Measurements from ENCODE around the gene ZNHIT2. TPM values are rescaled to one million over a fixed set of nuclear protein-coding genes. Genes with fewer than 3 reads are reported as not detected.

ZNHIT2 gene
- total and polyA plus RNA-seq, 2 of the 13 experiments (the other 11 are each of a cell fraction or from before 2014, with no cell fraction given), result 1.1 to 6.5 TPM

DNA sequence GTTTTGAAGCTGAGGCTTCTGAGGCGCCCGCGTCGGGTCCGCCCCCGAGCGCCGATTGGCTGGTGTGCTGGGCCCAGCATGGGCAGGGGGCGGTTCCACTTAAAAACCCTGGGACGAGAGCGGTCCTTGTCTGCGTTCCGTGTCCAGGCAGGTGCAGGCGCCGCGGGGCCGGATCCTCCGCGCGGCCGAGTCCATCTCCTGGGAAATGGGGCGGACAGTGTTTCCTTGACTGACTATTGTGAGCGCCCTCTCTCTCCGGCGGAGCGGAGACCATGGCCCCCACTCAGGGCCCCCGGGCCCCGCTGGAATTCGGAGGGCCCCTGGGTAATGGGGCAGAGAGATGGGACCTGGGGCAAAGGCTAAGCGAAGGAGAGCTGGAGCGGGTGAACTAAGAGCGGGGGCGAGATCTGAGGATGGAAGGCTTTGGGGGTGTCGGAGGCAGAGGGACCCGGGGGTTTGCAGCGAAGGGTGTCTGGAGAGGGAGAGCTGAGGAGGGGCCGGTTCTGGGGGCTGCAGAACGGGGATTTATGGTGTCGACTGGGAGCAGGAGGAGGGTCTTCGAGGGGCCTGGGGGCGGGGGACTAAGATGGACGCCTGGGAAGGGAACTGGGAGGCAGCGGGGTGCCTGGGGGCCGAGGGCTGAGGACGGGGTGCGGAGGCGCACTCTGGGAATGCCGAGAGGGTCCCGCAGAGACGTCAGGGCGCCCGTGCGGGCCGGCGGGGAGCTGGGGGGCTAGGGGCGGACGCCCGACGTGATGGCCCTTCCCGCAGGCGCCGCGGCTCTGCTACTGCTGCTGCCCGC is 5.6 kb downstream of the ZNHIT2 start, which contains the start of gene TM7SF2 (continued):
- TF ChIP-seq TRIM24 (CRISPR knock-in tag; IDR thresholded peaks at IDR 0.05), result no peak
- peak; percentile 47; the same call in 1 of the 2 replicates for TF ChIP-seq ZNF772 (CRISPR knock-in tag; IDR thresholded peaks at IDR 0.05)
- TF ChIP-seq ZMAT5 (CRISPR knock-in tag; IDR thresholded peaks at IDR 0.05; ENCODE audit: borderline replicate concordance, low read depth), result no peak
- no peak for TF ChIP-seq LBX2 (CRISPR knock-in tag; IDR thresholded peaks at IDR 0.05; ENCODE audit: borderline replicate concordance)
- TF ChIP-seq, protein P1, sequence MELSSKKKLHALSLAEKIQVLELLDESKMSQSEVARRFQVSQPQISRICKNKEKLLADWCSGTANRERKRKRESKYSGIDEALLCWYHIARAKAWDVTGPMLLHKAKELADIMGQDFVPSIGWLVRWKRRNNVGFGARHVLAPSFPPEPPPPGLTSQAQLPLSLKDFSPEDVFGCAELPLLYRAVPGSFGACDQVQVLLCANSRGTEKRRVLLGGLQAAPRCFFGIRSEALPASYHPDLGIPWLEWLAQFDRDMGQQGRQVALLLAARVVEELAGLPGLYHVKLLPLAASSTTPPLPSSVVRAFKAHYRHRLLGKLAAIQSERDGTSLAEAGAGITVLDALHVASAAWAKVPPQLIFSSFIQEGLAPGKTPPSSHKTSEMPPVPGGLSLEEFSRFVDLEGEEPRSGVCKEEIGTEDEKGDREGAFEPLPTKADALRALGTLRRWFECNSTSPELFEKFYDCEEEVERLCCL (CRISPR knock-in tag; IDR thresholded peaks at IDR 0.05; ENCODE audit: borderline replicate concordance), result no peak
- no peak for TF ChIP-seq MNT (IDR thresholded peaks at IDR 0.05)
- TF ChIP-seq ATF2 (CRISPR knock-in tag; IDR thresholded peaks at IDR 0.05), result no peak
- TF ChIP-seq ZNF232 (CRISPR knock-in tag; IDR thresholded peaks at IDR 0.05; ENCODE audit: borderline replicate concordance), result no peak
- no peak for TF ChIP-seq ZSCAN21 (CRISPR knock-in tag; IDR thresholded peaks at IDR 0.05; ENCODE audit: borderline replicate concordance)
- peak; percentile 29; the same call in 1 of the 2 replicates for TF ChIP-seq ZNF235 (CRISPR knock-in tag; IDR thresholded peaks at IDR 0.05; ENCODE audit: borderline replicate concordance)
- TF ChIP-seq, protein P2, sequence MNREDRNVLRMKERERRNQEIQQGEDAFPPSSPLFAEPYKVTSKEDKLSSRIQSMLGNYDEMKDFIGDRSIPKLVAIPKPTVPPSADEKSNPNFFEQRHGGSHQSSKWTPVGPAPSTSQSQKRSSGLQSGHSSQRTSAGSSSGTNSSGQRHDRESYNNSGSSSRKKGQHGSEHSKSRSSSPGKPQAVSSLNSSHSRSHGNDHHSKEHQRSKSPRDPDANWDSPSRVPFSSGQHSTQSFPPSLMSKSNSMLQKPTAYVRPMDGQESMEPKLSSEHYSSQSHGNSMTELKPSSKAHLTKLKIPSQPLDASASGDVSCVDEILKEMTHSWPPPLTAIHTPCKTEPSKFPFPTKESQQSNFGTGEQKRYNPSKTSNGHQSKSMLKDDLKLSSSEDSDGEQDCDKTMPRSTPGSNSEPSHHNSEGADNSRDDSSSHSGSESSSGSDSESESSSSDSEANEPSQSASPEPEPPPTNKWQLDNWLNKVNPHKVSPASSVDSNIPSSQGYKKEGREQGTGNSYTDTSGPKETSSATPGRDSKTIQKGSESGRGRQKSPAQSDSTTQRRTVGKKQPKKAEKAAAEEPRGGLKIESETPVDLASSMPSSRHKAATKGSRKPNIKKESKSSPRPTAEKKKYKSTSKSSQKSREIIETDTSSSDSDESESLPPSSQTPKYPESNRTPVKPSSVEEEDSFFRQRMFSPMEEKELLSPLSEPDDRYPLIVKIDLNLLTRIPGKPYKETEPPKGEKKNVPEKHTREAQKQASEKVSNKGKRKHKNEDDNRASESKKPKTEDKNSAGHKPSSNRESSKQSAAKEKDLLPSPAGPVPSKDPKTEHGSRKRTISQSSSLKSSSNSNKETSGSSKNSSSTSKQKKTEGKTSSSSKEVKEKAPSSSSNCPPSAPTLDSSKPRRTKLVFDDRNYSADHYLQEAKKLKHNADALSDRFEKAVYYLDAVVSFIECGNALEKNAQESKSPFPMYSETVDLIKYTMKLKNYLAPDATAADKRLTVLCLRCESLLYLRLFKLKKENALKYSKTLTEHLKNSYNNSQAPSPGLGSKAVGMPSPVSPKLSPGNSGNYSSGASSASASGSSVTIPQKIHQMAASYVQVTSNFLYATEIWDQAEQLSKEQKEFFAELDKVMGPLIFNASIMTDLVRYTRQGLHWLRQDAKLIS (CRISPR knock-in tag; IDR thresholded peaks at IDR 0.05), result no peak
- TF ChIP-seq SIX1 (CRISPR knock-in tag; IDR thresholded peaks at IDR 0.05; ENCODE audit: borderline replicate concordance), result no peak
- TF ChIP-seq REPIN1 (CRISPR knock-in tag; IDR thresholded peaks at IDR 0.05; ENCODE audit: borderline replicate concordance, low read depth), result peak; percentile 76
- TF ChIP-seq NRL (CRISPR knock-in tag; IDR thresholded peaks at IDR 0.05; ENCODE audit: borderline replicate concordance), result no peak
- 0 out of 2 replicates have a peak, but pooled peaks have one; percentile 24 for TF ChIP-seq TFAP4 (IDR thresholded peaks at IDR 0.05; ENCODE audit: borderline replicate concordance, low read depth)
- TF ChIP-seq BCL6 (CRISPR knock-in tag; IDR thresholded peaks at IDR 0.05), result no peak
- TF ChIP-seq ZNF510 (CRISPR knock-in tag; IDR thresholded peaks at IDR 0.05; ENCODE audit: low read depth), result peak; percentile 64; the same call in 1 of the 2 replicates
- no peak for TF ChIP-seq NFIC (IDR thresholded peaks at IDR 0.05; ENCODE audit: low read length)
